GM12891 (cell line): Measurements from ENCODE around the gene CSMD2.

Experiments
- PAX5 ChIP-seq: IDR thresholded peaks from 2 replicates; pipeline ENCODE4 v1.6.1; 2011; ENCODE audit warnings: low read length, moderate library complexity, mild to moderate bottlenecking; ENCODE audit not compliant: insufficient read depth, severe bottlenecking
- POLR2A ChIP-seq: IDR thresholded peaks from 2 replicates; pipeline ENCODE4 v1.6.1; 2011; ENCODE audit warnings: low read depth, low read length, control low read depth
- POLR2AphosphoS5 ChIP-seq: IDR thresholded peaks from 2 replicates; pipeline ENCODE4 v1.6.1; 2011; ENCODE audit warnings: low read depth, low read length, control low read depth
- TAF1 ChIP-seq: IDR thresholded peaks from 2 replicates; pipeline ENCODE4 v1.6.1; 2011; ENCODE audit warnings: low read depth, low read length, control low read depth

- TF ChIP-seq POLR2A (no peak), POLR2AphosphoS5 (no peak), TAF1 (no peak), PAX5 (no peak)
Observed at GRCh38 chr1:33898881-33899280, 266.1 kb downstream of the CSMD2 start.
